Body of pancreas (tissue), 4 donors: ENCODE data around the gene ETS1. TPM values are rescaled to one million over a fixed set of nuclear protein-coding genes. Genes with fewer than 3 reads are reported as not detected.

Source experiments
- ATAC-seq: fragments of 150-250 bp; one replicate; pipeline ENCODE4 v1.9.1; 2016
- DNase-seq, 4 donors: peaks; one replicate each; pipeline ENCODE4 v3.0.0-alpha.2; 2019
- H3K27ac ChIP-seq, 4 donors: fragments of 200-600 bp; sonication (generic); 1 replicate in 3 of 4; 2 replicates in 1 of 4; pipeline versions ENCODE4 v1.5.1 to v1.6.1; 2016 to 2019; ENCODE audit warnings: mild to moderate bottlenecking in 1 of 4, mixed read lengths in 1 of 4, moderate library complexity in 1 of 4
- H3K27me3 ChIP-seq, 2 donors: fragments of 200-600 bp; sonication (generic); one replicate each; pipeline ENCODE4 v1.6.0; 2016; ENCODE audit warnings: mild to moderate bottlenecking in 1 of 2
- H3K36me3 ChIP-seq, 2 donors: fragments of 200-600 bp; sonication (generic); replicated peaks in 1 of 2; 2 replicates each; pipeline ENCODE4 v1.5.1; 2016; ENCODE audit warnings: low read depth in 2 of 2; ENCODE audit not compliant: insufficient read depth in 1 of 2
- H3K4me1 ChIP-seq: fragments of 200-600 bp; sonication (generic); one replicate; pipeline ENCODE4 v1.6.0; 2016
- H3K4me3 ChIP-seq, 2 donors: fragments of 200-600 bp; sonication (generic); 1 replicate in 1 of 2; 2 replicates in 1 of 2; pipeline ENCODE4 v1.5.1; 2016 to 2019
- H3K9me3 ChIP-seq, 3 donors: fragments of 200-600 bp; sonication (generic); 1 replicate in 2 of 3; 2 replicates in 1 of 3; pipeline ENCODE4 v1.5.1; 2016
- CTCF ChIP-seq, 7 experiments: fragments of 450-650 bp in 4 of 7; fragments of 200-600 bp in 3 of 7; sonication (generic) in 3 of 7; IDR thresholded peaks; one replicate each; pipeline ENCODE4 v1.5.1; 2016 to 2019; ENCODE audit warnings: antibody characterized with exemption in 7 of 7
- POLR2A ChIP-seq, 3 donors: fragments of 450-650 bp; IDR thresholded peaks; one replicate each; pipeline ENCODE4 v1.6.1; 2016; ENCODE audit warnings: antibody characterized with exemption in 3 of 3, mild to moderate bottlenecking in 2 of 3
- WGBS, 2 donors: methylation state at CpG; one replicate each; pipeline ENCODE4 v1.1.5; 2017; 5-methylcytosine and 5-hydroxymethylcytosine counted together
- intact Hi-C: fragments of 100-400 bp; cut with DNase I; formaldehyde crosslinking; loops from one replicate; pipeline ENCODE4 v1.15.1; 2023
- total RNA-seq, 2 donors: library from RNA; depleted of rRNA; stranded (reverse); fragments of >200 nt; gene quantifications; one replicate each; pipeline ENCODE4 v1.1.0, GENCODE V29; 2016

ETS1 gene
- total RNA-seq, 2 donors from 2014 or later = 20.0 to 22.7 TPM

GRCh38 chr11:128506356-128506755, 81.0 kb downstream of the ETS1 start:
- intact Hi-C loops = no loop called here
- DNase-seq (no peak), ATAC-seq (no peak)
- no peak for TF ChIP-seq POLR2A (IDR thresholded peaks at IDR 0.05)
- no peak for TF ChIP-seq CTCF (IDR thresholded peaks at IDR 0.05)
- Histone ChIP-seq H3K27me3 (no peaks in the 10 kb centered on the region), H3K4me3 (no peak overlapping the region), H3K36me3 (no peaks in the 10 kb centered on the region), H3K9me3 (no peaks in the 10 kb centered on the region), H3K4me1 (peaks cover 44% of the 10 kb centered on the region), H3K27ac (peak overlapping the region in 2 of 4 donors; percentile 80 to 83)
- WGBS, 2 donors = 89% methylated on average over 15 of the region's 15 CpGs

GRCh38 chr11:128505449-128506065, 81.8 kb downstream of the ETS1 start:
- no peaks in the 10 kb centered on the region for H3K9me3 ChIP-seq
- intact Hi-C loops = no loop called here
- no peaks in the 10 kb centered on the region for H3K27me3 ChIP-seq
- H3K27ac ChIP-seq = no peak overlapping the region
- ATAC-seq (no peak), DNase-seq (no peak)
- WGBS, 2 donors = 87 to 94% methylated on average over 9 to 12 of the region's 12 CpGs
- H3K36me3 ChIP-seq = no peaks in the 10 kb centered on the region
- peaks cover 41% of the 10 kb centered on the region for H3K4me1 ChIP-seq
- H3K4me3 ChIP-seq = no peak overlapping the region
- TF ChIP-seq POLR2A (IDR thresholded peaks at IDR 0.05) = no peak
- no peak for TF ChIP-seq CTCF (IDR thresholded peaks at IDR 0.05)

GRCh38 chr11:128504486-128504885, 82.9 kb downstream of the ETS1 start:
- ATAC-seq (no peak), DNase-seq (no peak)
- Histone ChIP-seq H3K9me3 (no peaks in the 10 kb centered on the region), H3K27ac (no peak overlapping the region), H3K27me3 (no peaks in the 10 kb centered on the region), H3K36me3 (no peaks in the 10 kb centered on the region), H3K4me1 (peaks cover 37% of the 10 kb centered on the region), H3K4me3 (no peak overlapping the region)
- TF ChIP-seq POLR2A (IDR thresholded peaks at IDR 0.05) (no peak), CTCF (IDR thresholded peaks at IDR 0.05) (no peak)
- 88 to 96% methylated on average over 2 of the region's 2 CpGs for WGBS, 2 donors
- intact Hi-C loops = no loop called here

- H3K9me3 ChIP-seq = no peaks in the 10 kb centered on the region
- no peak overlapping the region for H3K4me3 ChIP-seq
- WGBS, 2 donors = 75 to 79% methylated on average over 8 of the region's 8 CpGs
- intact Hi-C loops = no loop called here
- H3K27me3 ChIP-seq = no peaks in the 10 kb centered on the region
- ATAC-seq (no peak), DNase-seq (no peak)
- H3K36me3 ChIP-seq = no peaks in the 10 kb centered on the region
- TF ChIP-seq POLR2A (IDR thresholded peaks at IDR 0.05) (no peak), CTCF (IDR thresholded peaks at IDR 0.05) (no peak)
- no peak overlapping the region for H3K27ac ChIP-seq
- peaks cover 32% of the 10 kb centered on the region for H3K4me1 ChIP-seq
Measured at GRCh38 chr11:128503245-128503991, 83.9 kb downstream of the ETS1 start.
